ENCODE results near the gene RUFY3.

The RUFY3 gene

DNA sequence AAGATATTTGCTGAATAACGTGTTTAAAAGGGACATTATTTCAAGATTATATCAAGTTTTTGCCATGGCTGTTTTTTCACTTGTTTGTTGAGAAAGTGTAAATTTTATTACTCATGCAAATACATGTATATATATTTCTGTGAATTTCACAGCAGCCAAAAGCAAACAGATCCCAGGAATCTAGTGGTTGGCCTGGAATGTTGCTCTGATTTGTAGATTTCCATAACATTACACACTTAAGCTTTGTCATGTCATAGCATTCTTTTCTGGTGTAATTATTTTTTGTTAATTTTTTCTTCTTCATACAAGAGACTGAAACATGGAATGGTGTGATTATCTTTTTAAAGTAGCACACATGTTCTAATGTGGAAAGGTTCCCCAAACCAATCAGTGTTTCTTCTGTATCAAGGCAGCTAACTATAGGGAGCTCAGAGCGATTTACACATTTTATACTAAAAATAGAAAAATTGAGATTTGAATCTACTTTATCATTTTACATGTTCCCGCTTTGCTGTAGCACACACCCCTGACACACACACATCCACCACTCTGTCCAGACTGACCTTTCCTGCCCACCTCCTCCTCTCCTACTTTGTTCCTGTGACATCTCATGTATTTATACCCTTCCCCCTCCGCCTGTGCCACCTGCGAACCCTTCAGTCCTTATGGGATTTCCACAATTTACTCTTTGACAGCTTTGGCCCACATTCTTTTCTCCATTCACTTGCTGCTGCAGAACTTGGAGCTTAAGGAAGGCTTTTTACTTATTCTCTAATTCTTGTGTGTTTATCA is 20.3 kb downstream of the RUFY3 start:
- Histone ChIP-seq H3K36me3 (no peaks in the 10 kb centered on the region), H3K4me3 (ENCODE audit: low read depth, low read length) (no peak overlapping the region), H3K27me3 (no peaks in the 10 kb centered on the region), H3K9me3 (no peaks in the 10 kb centered on the region), H3K4me1 (no peaks in the 10 kb centered on the region)
- no peak for DNase-seq
- TF ChIP-seq, protein P1, sequence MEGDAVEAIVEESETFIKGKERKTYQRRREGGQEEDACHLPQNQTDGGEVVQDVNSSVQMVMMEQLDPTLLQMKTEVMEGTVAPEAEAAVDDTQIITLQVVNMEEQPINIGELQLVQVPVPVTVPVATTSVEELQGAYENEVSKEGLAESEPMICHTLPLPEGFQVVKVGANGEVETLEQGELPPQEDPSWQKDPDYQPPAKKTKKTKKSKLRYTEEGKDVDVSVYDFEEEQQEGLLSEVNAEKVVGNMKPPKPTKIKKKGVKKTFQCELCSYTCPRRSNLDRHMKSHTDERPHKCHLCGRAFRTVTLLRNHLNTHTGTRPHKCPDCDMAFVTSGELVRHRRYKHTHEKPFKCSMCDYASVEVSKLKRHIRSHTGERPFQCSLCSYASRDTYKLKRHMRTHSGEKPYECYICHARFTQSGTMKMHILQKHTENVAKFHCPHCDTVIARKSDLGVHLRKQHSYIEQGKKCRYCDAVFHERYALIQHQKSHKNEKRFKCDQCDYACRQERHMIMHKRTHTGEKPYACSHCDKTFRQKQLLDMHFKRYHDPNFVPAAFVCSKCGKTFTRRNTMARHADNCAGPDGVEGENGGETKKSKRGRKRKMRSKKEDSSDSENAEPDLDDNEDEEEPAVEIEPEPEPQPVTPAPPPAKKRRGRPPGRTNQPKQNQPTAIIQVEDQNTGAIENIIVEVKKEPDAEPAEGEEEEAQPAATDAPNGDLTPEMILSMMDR (IDR thresholded peaks at IDR 0.05; ENCODE audit: low read depth, low read length): no peak

DNA sequence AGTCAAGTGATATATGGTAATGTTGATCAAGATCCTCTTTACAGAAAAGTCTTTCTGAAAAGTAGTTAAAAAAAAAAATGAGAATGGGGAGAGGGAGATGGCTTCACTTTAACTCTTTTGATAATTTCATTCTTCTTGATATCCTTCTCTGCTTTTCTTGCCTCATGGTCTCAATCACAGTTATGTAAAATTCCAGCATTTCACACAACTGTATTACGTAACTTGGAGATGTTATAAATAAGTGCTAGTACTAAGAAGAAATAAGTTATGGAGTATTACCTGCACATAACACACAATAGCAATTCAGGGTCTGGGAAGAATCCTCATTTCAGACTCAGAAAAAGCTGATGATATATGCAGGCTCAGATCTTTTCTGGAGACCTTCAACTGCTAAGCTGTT is 22.0 kb downstream of the RUFY3 start:
- no peaks in the 10 kb centered on the region for H3K9me3 ChIP-seq
- peaks cover 3% of the 10 kb centered on the region; the same call in 1 of the 2 replicates for H3K36me3 ChIP-seq
- no peak overlapping the region for H3K4me3 ChIP-seq (ENCODE audit: low read depth, low read length)
- no peak for DNase-seq
- H3K27me3 ChIP-seq: no peaks in the 10 kb centered on the region
- TF ChIP-seq, protein P1 (IDR thresholded peaks at IDR 0.05; ENCODE audit: low read depth, low read length): no peak
- H3K4me1 ChIP-seq: no peaks in the 10 kb centered on the region

DNA sequence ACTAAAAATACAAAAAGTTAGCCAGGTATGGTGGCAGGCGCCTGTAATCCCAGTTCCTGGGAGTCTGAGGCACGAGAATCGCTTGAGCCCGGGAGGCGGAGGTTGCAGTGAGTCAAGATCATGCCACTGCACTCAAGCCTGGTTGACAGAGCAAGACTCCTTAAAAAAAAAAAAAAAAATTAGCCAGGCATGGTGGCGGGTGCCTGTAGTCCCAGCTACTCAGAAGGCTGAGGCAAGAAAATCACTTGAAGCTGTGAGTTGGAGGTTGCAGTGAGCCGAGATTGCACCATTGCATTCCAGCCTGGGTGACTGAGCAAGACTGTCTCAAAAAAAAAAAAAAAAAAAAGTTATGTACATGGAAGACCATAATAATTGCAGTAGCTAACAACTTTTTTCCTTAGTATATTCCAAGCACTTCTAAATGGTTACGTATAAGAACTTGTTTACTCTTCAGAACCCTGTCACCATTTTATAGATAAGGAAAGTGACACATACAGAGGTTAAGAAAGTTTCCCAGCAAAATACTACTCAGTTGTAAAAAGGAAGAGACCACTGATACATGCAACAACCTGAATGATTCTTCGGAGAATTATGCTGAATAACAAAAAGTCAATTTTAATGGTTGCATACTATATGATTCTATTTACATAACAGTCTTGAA is 24.5 kb downstream of the RUFY3 start:
- H3K4me1 ChIP-seq: no peaks in the 10 kb centered on the region
- no peaks in the 10 kb centered on the region for H3K9me3 ChIP-seq
- TF ChIP-seq, protein P1 (IDR thresholded peaks at IDR 0.05; ENCODE audit: low read depth, low read length): no peak
- DNase-seq: no peak
- no peak overlapping the region for H3K4me3 ChIP-seq (ENCODE audit: low read depth, low read length)
- no peaks in the 10 kb centered on the region for H3K27me3 ChIP-seq
- peaks cover 3% of the 10 kb centered on the region; the same call in 1 of the 2 replicates for H3K36me3 ChIP-seq

DNA sequence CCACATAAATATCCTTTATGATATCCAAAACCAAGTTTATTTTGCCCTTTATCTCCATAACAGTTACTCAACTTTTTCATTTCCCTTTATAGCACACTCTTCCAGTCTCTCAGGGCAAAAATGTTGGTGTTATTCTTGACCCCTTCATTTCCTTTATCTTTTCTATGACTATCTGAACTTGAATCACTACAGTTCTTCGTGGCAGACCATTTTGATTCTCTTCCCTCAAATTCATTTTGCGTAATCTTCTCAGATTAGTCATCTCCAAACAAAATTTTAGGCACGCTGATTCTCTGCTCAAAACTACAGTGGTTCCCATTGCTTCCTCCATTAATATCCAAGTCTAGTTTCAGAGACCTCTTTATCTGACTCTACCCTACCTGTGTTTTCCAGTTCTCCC is 26.1 kb downstream of the RUFY3 start:
- no peak overlapping the region for H3K4me3 ChIP-seq (ENCODE audit: low read depth, low read length)
- TF ChIP-seq, protein P1 (IDR thresholded peaks at IDR 0.05; ENCODE audit: low read depth, low read length): no peak
- no peak for DNase-seq

DNA sequence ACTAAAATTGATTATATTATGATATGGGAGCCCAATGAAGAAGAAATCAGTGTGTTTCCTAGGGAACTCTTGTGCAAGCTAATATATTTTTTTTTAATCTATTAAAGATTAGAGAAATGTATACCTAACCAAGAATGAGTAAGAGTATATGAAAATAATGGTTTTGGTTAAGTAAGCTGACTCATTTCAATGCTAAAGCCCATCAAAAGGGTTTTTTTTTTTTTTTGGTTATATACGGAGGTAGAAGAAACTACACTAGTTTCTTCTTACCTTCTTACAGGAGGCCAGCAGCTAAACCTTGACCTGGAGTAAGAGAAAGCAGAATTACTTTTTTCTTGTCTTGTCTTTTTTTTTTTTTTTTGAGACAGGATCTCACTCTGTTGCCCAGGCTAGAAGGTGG is 27.5 kb downstream of the RUFY3 start:
- Histone ChIP-seq H3K36me3 (peaks cover 5% of the 10 kb centered on the region; the same call in 1 of the 2 replicates), H3K4me1 (no peaks in the 10 kb centered on the region), H3K9me3 (no peaks in the 10 kb centered on the region), H3K27me3 (no peaks in the 10 kb centered on the region), H3K4me3 (ENCODE audit: low read depth, low read length) (no peak overlapping the region)
- no peak for DNase-seq
- TF ChIP-seq, protein P1 (IDR thresholded peaks at IDR 0.05; ENCODE audit: low read depth, low read length): no peak

More for the DNA sequence above, 26.1 kb downstream of the RUFY3 start:
- no peaks in the 10 kb centered on the region for H3K4me1 ChIP-seq
- H3K9me3 ChIP-seq: no peaks in the 10 kb centered on the region
- H3K36me3 ChIP-seq: peaks cover 3% of the 10 kb centered on the region; the same call in 1 of the 2 replicates
- no peaks in the 10 kb centered on the region for H3K27me3 ChIP-seq

DNA sequence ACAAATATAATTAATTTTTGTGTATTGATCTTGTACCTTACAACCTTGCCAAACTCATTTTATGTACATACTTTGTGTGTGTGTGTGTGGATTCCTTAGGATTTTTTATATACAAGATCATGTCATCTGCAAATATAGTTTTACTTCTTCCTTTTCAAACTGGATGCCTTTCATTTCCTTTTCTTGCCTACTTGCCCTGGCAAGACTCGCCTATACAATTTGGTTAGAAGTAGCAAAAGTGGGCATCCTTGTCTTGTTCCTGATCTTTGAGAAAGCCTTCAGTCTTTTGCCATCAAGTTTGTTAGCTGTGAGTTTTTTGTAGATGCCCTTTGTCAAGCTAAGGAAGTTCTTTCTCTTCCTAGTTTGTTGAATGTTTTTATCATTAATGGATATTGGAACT is 30.5 kb downstream of the RUFY3 start:
- Histone ChIP-seq H3K27me3 (no peaks in the 10 kb centered on the region), H3K36me3 (peaks cover 5% of the 10 kb centered on the region; the same call in 1 of the 2 replicates), H3K4me3 (ENCODE audit: low read depth, low read length) (no peak overlapping the region), H3K4me1 (no peaks in the 10 kb centered on the region), H3K9me3 (no peaks in the 10 kb centered on the region)
- TF ChIP-seq, protein P1 (IDR thresholded peaks at IDR 0.05; ENCODE audit: low read depth, low read length): no peak
- DNase-seq: no peak
